Measurements from ENCODE around the gene CACNA1F.

CACNA1F gene

GRCh38 chrX:49225858-49226257, 7.3 kb downstream of the CACNA1F start:
- H3K27me3 ChIP-seq (replicated peaks): no peaks in the 10 kb centered on the region
- H3K4me3 ChIP-seq (ENCODE audit: low read depth, low read length): no peak overlapping the region
- in situ Hi-C loops (cut with HindIII; ENCODE audit: low pct_ligation_motif_present, low sequenced_read_pairs): no loop called here
- no peak overlapping the region for H3K27ac ChIP-seq
- TF ChIP-seq, protein P1, sequence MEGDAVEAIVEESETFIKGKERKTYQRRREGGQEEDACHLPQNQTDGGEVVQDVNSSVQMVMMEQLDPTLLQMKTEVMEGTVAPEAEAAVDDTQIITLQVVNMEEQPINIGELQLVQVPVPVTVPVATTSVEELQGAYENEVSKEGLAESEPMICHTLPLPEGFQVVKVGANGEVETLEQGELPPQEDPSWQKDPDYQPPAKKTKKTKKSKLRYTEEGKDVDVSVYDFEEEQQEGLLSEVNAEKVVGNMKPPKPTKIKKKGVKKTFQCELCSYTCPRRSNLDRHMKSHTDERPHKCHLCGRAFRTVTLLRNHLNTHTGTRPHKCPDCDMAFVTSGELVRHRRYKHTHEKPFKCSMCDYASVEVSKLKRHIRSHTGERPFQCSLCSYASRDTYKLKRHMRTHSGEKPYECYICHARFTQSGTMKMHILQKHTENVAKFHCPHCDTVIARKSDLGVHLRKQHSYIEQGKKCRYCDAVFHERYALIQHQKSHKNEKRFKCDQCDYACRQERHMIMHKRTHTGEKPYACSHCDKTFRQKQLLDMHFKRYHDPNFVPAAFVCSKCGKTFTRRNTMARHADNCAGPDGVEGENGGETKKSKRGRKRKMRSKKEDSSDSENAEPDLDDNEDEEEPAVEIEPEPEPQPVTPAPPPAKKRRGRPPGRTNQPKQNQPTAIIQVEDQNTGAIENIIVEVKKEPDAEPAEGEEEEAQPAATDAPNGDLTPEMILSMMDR (IDR thresholded peaks at IDR 0.05; ENCODE audit: low read depth, low read length, missing control alignments): no peak
- DNase-seq: no peak
- no peaks in the 10 kb centered on the region for H3K36me3 ChIP-seq (replicated peaks)

DNA sequence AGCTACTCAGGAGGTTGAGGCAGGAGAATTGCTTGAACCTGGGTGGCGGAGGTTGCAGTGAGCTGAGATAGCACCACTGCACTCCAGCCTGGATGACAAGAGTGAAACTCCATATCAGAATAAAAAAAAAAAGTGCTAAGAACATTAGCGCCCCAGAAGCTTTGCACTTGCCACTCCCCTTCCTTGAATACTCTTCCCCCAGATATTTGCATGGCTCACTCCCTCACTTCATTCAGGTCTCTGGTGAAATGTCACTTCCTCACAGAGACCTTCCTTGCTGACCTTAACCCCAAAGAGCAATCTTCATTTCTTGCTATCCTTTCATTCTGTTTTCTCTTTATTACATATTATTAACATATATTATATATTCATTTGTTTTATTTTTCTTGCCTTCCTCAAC, 11.3 kb downstream of the CACNA1F start:
- TF ChIP-seq, protein P1 (IDR thresholded peaks at IDR 0.05; ENCODE audit: low read depth, low read length, missing control alignments): no peak

DNA sequence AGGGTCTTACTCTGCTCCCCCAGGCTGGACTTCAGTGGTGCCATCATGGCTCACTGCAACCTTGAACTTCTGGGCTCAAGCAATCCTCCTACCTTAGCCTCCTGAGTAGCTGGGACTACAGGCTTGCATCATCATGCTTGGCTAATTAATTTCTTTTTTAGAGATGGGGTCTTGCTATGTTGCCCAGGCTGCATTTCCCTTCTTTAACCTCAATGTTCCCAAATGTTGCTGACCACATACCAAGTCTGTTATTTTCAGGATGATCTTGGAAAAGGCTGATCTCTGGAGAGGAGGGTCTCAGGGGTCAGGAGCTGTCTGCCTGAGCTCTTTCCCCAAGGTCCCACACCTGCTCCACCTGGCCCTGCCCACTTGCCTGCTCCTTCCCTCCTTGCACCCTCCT, 13.0 kb downstream of the CACNA1F start:
- Histone ChIP-seq H3K36me3 (replicated peaks) (no peaks in the 10 kb centered on the region), H3K4me3 (ENCODE audit: low read depth, low read length) (no peak overlapping the region), H3K27me3 (replicated peaks) (no peaks in the 10 kb centered on the region), H3K27ac (no peak overlapping the region)
- TF ChIP-seq, protein P1 (IDR thresholded peaks at IDR 0.05; ENCODE audit: low read depth, low read length, missing control alignments): no peak
- in situ Hi-C loops (cut with HindIII; ENCODE audit: low pct_ligation_motif_present, low sequenced_read_pairs): no loop called here
- DNase-seq: no peak

More for the DNA sequence above, 11.3 kb downstream of the CACNA1F start:
- Histone ChIP-seq H3K27me3 (replicated peaks) (no peaks in the 10 kb centered on the region), H3K36me3 (replicated peaks) (no peaks in the 10 kb centered on the region), H3K27ac (no peak overlapping the region), H3K4me3 (ENCODE audit: low read depth, low read length) (no peak overlapping the region)
- in situ Hi-C loops (cut with HindIII; ENCODE audit: low pct_ligation_motif_present, low sequenced_read_pairs): no loop called here
- DNase-seq: no peak

DNA sequence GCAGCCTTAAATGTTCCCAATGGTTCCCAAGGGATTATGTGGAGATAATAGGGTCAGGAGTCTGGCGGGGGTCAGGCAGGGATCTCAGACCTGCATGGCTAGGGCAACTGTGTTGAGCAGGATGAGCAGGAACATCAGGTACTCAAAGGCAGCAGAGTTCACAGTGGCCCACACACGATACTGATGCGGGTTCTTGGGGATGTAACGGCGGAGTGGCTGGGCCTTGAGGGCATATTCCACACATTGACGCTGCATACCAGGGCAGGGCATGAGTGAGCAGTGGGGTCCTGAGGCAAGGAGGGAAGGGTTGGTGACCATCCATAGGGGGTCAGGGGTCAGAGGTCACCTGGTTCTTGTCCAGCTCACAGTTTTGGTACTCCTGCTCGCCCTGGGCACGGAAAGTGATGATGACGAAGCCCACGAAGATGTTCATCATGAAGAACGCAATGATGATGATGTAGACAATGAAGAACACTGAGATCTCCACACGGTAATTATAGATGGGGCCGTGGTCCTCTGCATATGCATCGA, 18.1 kb downstream of the CACNA1F start:
- Histone ChIP-seq H3K4me3 (ENCODE audit: low read depth, low read length) (no peak overlapping the region), H3K27me3 (replicated peaks) (no peaks in the 10 kb centered on the region), H3K36me3 (replicated peaks) (no peaks in the 10 kb centered on the region), H3K27ac (no peak overlapping the region)
- in situ Hi-C loops (cut with HindIII; ENCODE audit: low pct_ligation_motif_present, low sequenced_read_pairs): no loop called here
- no peak for DNase-seq
- TF ChIP-seq, protein P1 (IDR thresholded peaks at IDR 0.05; ENCODE audit: low read depth, low read length, missing control alignments): no peak

DNA sequence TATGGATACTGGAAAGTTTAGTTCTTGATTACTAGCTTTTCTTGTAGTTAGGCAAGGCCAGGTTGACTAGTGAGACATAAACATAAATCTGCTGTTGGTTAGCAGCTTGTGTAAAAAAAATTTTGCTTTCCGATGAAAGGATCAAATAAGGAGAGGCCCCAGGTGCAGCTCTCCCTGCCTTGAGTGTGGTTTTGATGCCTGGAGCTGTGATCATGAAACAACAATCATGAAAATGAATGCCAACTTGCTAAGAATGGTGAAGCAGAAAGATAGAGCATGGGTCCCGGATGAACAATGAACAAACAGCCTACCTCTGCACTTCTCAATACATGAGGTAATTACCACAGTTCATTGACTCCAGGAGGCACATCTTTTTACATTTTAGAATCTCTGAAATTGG, 18.7 kb downstream of the CACNA1F start:
- no peaks in the 10 kb centered on the region for H3K36me3 ChIP-seq (replicated peaks)
- TF ChIP-seq, protein P1 (IDR thresholded peaks at IDR 0.05; ENCODE audit: low read depth, low read length, missing control alignments): no peak
- no peak for DNase-seq
- H3K27ac ChIP-seq: no peak overlapping the region
- no peaks in the 10 kb centered on the region for H3K27me3 ChIP-seq (replicated peaks)
- in situ Hi-C loops (cut with HindIII; ENCODE audit: low pct_ligation_motif_present, low sequenced_read_pairs): no loop called here
- H3K4me3 ChIP-seq (ENCODE audit: low read depth, low read length): no peak overlapping the region

GRCh38 chrX:49212861-49213260, 20.3 kb downstream of the CACNA1F start:
- no peaks in the 10 kb centered on the region for H3K27me3 ChIP-seq (replicated peaks)
- no peak overlapping the region for H3K27ac ChIP-seq
- H3K36me3 ChIP-seq (replicated peaks): no peaks in the 10 kb centered on the region
- no peak overlapping the region for H3K4me3 ChIP-seq (ENCODE audit: low read depth, low read length)
- no peak for DNase-seq
- TF ChIP-seq, protein P1 (IDR thresholded peaks at IDR 0.05; ENCODE audit: low read depth, low read length, missing control alignments): no peak
- in situ Hi-C loops (cut with HindIII; ENCODE audit: low pct_ligation_motif_present, low sequenced_read_pairs): no loop called here
